Skeletal muscle cell (primary cell): Measurements from ENCODE around the gene SSH2.

Experiments used
- DNase-seq: peaks from one replicate; pipeline ENCODE4 v3.0.0-alpha.2; 2010; ENCODE audit warnings: low read depth
- H3K4me3 ChIP-seq: 2 replicates; pipeline ENCODE4 v1.5.1; 2011; ENCODE audit warnings: low read depth, mild to moderate bottlenecking, control low read depth, low read length, moderate library complexity

SSH2 gene

DNA sequence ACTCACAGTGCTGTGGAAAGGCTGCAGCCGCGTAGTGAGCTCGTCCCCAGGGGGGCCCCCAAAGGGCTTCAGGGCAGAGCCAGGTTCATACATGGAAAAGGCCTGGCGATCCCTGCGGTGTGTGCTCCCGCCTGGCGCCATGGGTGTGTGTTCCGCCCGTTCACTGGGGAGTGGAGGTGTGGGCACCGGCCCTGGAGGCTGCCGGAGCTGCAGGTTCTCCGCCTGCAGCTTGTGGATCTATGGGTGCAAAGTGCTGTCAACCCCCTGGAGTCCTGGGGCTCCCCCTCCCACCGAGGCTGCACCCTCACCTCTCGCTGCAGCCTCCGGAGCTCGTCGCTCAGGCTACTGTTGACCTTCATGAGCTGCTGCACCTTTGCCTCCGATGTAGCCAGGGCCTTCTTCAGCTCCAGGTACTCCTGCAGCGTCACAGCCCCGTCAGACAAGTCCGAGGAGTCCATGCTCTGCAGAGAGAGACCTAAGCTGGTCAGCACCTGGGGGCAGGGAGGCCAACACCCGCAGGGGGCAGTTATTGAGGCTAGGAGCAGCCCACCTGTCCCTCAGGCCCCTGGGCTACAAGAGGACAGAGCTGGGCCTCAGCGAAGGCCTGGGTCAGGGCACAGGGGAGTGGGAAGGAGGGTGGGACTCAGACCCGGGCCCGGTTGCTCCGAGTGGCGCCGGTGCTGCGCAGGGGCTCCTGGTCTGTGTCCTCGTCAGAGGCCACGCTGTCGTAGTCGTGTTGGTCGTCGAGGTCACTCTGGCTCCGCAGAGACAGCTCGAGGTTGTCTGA lies 353.6 kb downstream of the SSH2 start:
- no peak overlapping the region for H3K4me3 ChIP-seq
- no peak for DNase-seq
